Type B pancreatic cell (in vitro differentiated cells): Measurements from ENCODE around the gene IL36B. TPM values are rescaled to one million over a fixed set of nuclear protein-coding genes. Genes with fewer than 3 reads are reported as not detected.

ENCODE experiments used
- DNase-seq: peaks from one replicate; pipeline ENCODE4 v3.0.0; 2021; ENCODE audit warnings: mixed read lengths; ENCODE audit not compliant: unreplicated experiment; ENCODE audit errors: extremely low spot score
- H3K27ac Mint-ChIP-seq: 2 replicates; pipeline ENCODE4 v1.8.0; 2021; ENCODE audit warnings: mild to moderate bottlenecking, mixed read lengths
- H3K27me3 Mint-ChIP-seq: 2 replicates; pipeline ENCODE4 v1.8.0; 2021; ENCODE audit warnings: mixed read lengths
- H3K36me3 Mint-ChIP-seq: 2 replicates; pipeline ENCODE4 v1.8.0; 2021; ENCODE audit warnings: mixed read lengths
- H3K4me1 Mint-ChIP-seq: one replicate; pipeline ENCODE4 v1.8.0; 2021; ENCODE audit warnings: mixed read lengths; ENCODE audit not compliant: unreplicated experiment
- H3K4me3 Mint-ChIP-seq: 2 replicates; pipeline ENCODE4 v1.8.0; 2021; ENCODE audit warnings: mild to moderate bottlenecking, mixed read lengths
- H3K9me3 Mint-ChIP-seq: 2 replicates; pipeline ENCODE4 v1.8.0; 2021; ENCODE audit warnings: mixed read lengths
- CTCF ChIP-seq: fragments of 200-600 bp; sonication (generic); conservative IDR thresholded peaks from 2 replicates; pipeline ENCODE4 v1.5.0; 2021; ENCODE audit warnings: antibody characterized with exemption, mild to moderate bottlenecking
- total RNA-seq: library from RNA; stranded (reverse); gene quantifications from 2 replicates; pipeline ENCODE4 v1.2.1, GENCODE V29; 2021; ENCODE audit warnings: low replicate concordance

IL36B gene
- total RNA-seq, 1 donor from 2014 or later: not detected

GRCh38 chr2:113025737-113026136, 26.9 kb downstream of the IL36B start:
- H3K4me3 Mint-ChIP-seq: no peak overlapping the region
- TF ChIP-seq CTCF: no peak
- H3K9me3 Mint-ChIP-seq: no peaks in the 10 kb centered on the region
- no peak overlapping the region for H3K27ac Mint-ChIP-seq
- no peak for DNase-seq
- H3K4me1 Mint-ChIP-seq: no peaks in the 10 kb centered on the region
- no peaks in the 10 kb centered on the region for H3K36me3 Mint-ChIP-seq
- peaks cover 72% of the 10 kb centered on the region for H3K27me3 Mint-ChIP-seq

DNA sequence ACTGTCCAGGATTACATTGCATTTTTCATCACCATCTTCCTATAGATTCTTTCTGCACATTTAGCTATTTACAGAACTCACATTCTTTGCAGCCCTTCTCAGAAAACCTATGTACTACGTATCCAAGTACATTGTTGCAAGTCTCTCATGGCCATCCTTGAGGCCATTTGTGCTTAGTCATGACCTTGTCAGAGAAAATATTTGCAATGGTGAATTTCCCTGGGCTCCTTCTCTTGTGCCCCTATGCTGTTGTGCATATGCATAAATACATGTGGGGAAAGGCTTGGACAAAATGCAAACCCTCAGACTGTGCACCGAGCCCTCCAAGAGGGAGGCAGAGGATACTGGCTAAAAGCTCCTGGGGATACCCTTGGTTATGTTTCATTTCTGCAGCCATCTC, 27.9 kb downstream of the IL36B start:
- Mint-ChIP-seq H3K4me1 (no peaks in the 10 kb centered on the region), H3K36me3 (no peaks in the 10 kb centered on the region), H3K9me3 (no peaks in the 10 kb centered on the region), H3K27ac (no peak overlapping the region), H3K4me3 (no peak overlapping the region), H3K27me3 (peaks cover 68% of the 10 kb centered on the region)
- no peak for DNase-seq
- no peak for TF ChIP-seq CTCF

- TF ChIP-seq CTCF: no peak
- no peak overlapping the region for H3K4me3 Mint-ChIP-seq
- H3K36me3 Mint-ChIP-seq: no peaks in the 10 kb centered on the region
- no peaks in the 10 kb centered on the region for H3K4me1 Mint-ChIP-seq
- no peak for DNase-seq
- H3K27ac Mint-ChIP-seq: no peak overlapping the region
- H3K27me3 Mint-ChIP-seq: peaks cover 69% of the 10 kb centered on the region
- H3K9me3 Mint-ChIP-seq: no peaks in the 10 kb centered on the region
Observed at GRCh38 chr2:113021312-113021711, 31.4 kb downstream of the IL36B start.

DNA sequence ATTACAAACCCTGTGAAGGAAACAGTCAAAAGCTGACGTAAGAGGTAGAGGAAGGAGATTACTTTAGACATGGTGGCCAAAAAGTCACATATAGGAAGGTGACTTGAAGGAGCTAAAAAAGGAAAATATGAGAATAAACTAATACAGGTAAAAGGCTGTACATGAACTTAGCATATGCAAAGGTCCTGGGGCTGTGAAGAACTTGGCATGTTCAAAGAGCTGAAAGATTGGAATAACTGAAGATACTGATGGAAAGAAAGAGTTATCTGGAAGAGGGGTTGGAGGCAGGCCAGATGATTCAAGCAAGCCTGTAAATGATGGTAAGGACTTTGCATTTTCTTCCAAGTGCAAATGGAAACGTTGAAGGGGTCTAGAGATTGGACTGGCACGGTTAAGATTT, 34.2 kb downstream of the IL36B start:
- Mint-ChIP-seq H3K9me3 (no peaks in the 10 kb centered on the region), H3K27me3 (peaks cover 49% of the 10 kb centered on the region)

GRCh38 chr2:113015655-113016054, 37.0 kb downstream of the IL36B start:
- peaks cover 48% of the 10 kb centered on the region for H3K27me3 Mint-ChIP-seq
- TF ChIP-seq CTCF: no peak
- DNase-seq: no peak
- H3K27ac Mint-ChIP-seq: no peak overlapping the region
- no peaks in the 10 kb centered on the region for H3K9me3 Mint-ChIP-seq
- H3K36me3 Mint-ChIP-seq: no peaks in the 10 kb centered on the region
- H3K4me3 Mint-ChIP-seq: no peak overlapping the region
- H3K4me1 Mint-ChIP-seq: no peaks in the 10 kb centered on the region

More for the DNA sequence above, 34.2 kb downstream of the IL36B start:
- DNase-seq: no peak
- H3K4me1 Mint-ChIP-seq: no peaks in the 10 kb centered on the region
- no peak overlapping the region for H3K4me3 Mint-ChIP-seq
- no peaks in the 10 kb centered on the region for H3K36me3 Mint-ChIP-seq
- no peak overlapping the region for H3K27ac Mint-ChIP-seq
- TF ChIP-seq CTCF: no peak

GRCh38 chr2:113015042-113015441, 37.6 kb downstream of the IL36B start:
- H3K4me1 Mint-ChIP-seq: no peaks in the 10 kb centered on the region
- H3K27me3 Mint-ChIP-seq: peaks cover 51% of the 10 kb centered on the region
- H3K4me3 Mint-ChIP-seq: no peak overlapping the region
- no peak for TF ChIP-seq CTCF
- no peaks in the 10 kb centered on the region for H3K9me3 Mint-ChIP-seq
- H3K36me3 Mint-ChIP-seq: no peaks in the 10 kb centered on the region
- no peak overlapping the region for H3K27ac Mint-ChIP-seq
- no peak for DNase-seq
